HepG2 (cell line): Measurements from ENCODE around the gene KIF7. TPM values are rescaled to one million over a fixed set of nuclear protein-coding genes. Genes with fewer than 3 reads are reported as not detected.

Experiments
- BRCA1 ChIP-seq: sonication (generic); formaldehyde crosslinking; IDR thresholded peaks from 2 replicates; pipeline ENCODE4 v1.4.0; 2020; ENCODE audit warnings: missing genetic modification reagents
- SMYD3 ChIP-seq: sonication (generic); formaldehyde crosslinking; IDR thresholded peaks from 2 replicates; pipeline ENCODE4 v1.8.1; 2023; ENCODE audit warnings: mild to moderate bottlenecking, missing genetic modification reagents
- ZNF329 ChIP-seq: sonication (generic); formaldehyde crosslinking; IDR thresholded peaks from 2 replicates; pipeline ENCODE4 v1.9.0; 2021; ENCODE audit warnings: low read depth, mild to moderate bottlenecking, missing genetic modification reagents
- polyA plus RNA-seq, 8 experiments: library from polyadenylated mRNA; depleted of rRNA in 3 of 8; stranded (reverse) in 7 of 8; unstranded in 1 of 8; fragments of >200 nt; fragmentation: Illumina TruSeq in 4 of 8; extraction: Trizol in 4 of 8; gene quantifications; 2 replicates each; pipeline versions ENCODE4 v1.2.1 to v1.2.3, GENCODE V29; 2011 to 2016; ENCODE audit warnings: low read depth in 4 of 8, missing spikeins in 1 of 8, mixed read lengths in 1 of 8; ENCODE audit not compliant: insufficient read depth in 1 of 8
- total RNA-seq, 5 experiments: library from RNA; depleted of rRNA; stranded (reverse); fragments of >200 nt; fragmentation: Illumina TruSeq; extraction: Trizol; gene quantifications; 2 replicates each; pipeline ENCODE4 v1.2.3, GENCODE V29; 2016; ENCODE audit warnings: low read depth in 1 of 5
- TF ChIP-seq, protein P1 (sequence below): sonication (generic); formaldehyde crosslinking; IDR thresholded peaks from 2 replicates; pipeline ENCODE4 v1.5.0; 2020; ENCODE audit warnings: mild to moderate bottlenecking, missing genetic modification reagents, borderline replicate concordance
- TF ChIP-seq, protein P2 (sequence below): IDR thresholded peaks from 2 replicates; pipeline ENCODE4 v1.6.1; 2016; ENCODE audit warnings: missing compliant biosample characterization, missing genetic modification reagents, borderline replicate concordance
- TF ChIP-seq, protein P3 (sequence below): sonication (generic); formaldehyde crosslinking; conservative IDR thresholded peaks from 2 replicates; pipeline ENCODE4 v1.8.0; 2022; ENCODE audit warnings: low read depth, missing genetic modification reagents
- TF ChIP-seq, protein P4 (sequence below): IDR thresholded peaks from 2 replicates; pipeline ENCODE4 v1.4.0; 2020; ENCODE audit warnings: mild to moderate bottlenecking, missing genetic modification reagents

The KIF7 gene
- total and polyA plus RNA-seq, 2 of the 13 experiments (the other 11 are each of a cell fraction or from before 2014, with no cell fraction given) = 1.5 to 6.2 TPM

DNA sequence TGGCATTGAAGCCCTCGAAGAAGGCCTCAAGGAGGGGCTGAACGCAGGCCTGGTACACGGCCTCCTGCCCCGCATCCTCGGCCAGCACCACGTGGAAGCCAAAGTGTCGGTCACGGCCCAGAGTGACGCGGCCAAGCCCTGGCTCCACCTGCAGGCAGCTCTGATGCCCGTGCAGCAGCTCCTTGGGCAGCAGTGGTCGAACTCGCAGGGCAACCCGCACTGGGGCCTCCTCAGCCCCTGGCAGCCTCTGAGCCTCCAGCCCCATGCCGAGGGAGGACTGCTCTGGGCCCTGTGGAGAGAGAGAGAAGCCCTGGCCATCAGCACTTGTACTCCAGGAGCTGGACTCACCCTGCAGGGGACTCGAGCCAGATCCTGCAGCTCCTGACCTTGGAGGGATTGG is 2.6 kb downstream of the KIF7 start (continued):
- TF ChIP-seq, protein P1, sequence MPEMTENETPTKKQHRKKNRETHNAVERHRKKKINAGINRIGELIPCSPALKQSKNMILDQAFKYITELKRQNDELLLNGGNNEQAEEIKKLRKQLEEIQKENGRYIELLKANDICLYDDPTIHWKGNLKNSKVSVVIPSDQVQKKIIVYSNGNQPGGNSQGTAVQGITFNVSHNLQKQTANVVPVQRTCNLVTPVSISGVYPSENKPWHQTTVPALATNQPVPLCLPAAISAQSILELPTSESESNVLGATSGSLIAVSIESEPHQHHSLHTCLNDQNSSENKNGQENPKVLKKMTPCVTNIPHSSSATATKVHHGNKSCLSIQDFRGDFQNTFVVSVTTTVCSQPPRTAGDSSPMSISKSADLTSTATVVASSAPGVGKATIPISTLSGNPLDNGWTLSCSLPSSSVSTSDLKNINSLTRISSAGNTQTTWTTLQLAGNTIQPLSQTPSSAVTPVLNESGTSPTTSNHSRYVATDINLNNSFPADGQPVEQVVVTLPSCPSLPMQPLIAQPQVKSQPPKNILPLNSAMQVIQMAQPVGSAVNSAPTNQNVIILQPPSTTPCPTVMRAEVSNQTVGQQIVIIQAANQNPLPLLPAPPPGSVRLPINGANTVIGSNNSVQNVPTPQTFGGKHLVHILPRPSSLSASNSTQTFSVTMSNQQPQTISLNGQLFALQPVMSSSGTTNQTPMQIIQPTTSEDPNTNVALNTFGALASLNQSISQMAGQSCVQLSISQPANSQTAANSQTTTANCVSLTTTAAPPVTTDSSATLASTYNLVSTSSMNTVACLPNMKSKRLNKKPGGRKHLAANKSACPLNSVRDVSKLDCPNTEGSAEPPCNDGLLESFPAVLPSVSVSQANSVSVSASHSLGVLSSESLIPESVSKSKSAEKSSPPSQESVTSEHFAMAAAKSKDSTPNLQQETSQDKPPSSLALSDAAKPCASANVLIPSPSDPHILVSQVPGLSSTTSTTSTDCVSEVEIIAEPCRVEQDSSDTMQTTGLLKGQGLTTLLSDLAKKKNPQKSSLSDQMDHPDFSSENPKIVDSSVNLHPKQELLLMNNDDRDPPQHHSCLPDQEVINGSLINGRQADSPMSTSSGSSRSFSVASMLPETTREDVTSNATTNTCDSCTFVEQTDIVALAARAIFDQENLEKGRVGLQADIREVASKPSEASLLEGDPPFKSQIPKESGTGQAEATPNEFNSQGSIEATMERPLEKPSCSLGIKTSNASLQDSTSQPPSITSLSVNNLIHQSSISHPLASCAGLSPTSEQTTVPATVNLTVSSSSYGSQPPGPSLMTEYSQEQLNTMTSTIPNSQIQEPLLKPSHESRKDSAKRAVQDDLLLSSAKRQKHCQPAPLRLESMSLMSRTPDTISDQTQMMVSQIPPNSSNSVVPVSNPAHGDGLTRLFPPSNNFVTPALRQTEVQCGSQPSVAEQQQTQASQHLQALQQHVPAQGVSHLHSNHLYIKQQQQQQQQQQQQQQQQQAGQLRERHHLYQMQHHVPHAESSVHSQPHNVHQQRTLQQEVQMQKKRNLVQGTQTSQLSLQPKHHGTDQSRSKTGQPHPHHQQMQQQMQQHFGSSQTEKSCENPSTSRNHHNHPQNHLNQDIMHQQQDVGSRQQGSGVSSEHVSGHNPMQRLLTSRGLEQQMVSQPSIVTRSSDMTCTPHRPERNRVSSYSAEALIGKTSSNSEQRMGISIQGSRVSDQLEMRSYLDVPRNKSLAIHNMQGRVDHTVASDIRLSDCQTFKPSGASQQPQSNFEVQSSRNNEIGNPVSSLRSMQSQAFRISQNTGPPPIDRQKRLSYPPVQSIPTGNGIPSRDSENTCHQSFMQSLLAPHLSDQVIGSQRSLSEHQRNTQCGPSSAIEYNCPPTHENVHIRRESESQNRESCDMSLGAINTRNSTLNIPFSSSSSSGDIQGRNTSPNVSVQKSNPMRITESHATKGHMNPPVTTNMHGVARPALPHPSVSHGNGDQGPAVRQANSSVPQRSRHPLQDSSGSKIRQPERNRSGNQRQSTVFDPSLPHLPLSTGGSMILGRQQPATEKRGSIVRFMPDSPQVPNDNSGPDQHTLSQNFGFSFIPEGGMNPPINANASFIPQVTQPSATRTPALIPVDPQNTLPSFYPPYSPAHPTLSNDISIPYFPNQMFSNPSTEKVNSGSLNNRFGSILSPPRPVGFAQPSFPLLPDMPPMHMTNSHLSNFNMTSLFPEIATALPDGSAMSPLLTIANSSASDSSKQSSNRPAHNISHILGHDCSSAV (CRISPR knock-in tag) = no peak
- TF ChIP-seq, protein P2, sequence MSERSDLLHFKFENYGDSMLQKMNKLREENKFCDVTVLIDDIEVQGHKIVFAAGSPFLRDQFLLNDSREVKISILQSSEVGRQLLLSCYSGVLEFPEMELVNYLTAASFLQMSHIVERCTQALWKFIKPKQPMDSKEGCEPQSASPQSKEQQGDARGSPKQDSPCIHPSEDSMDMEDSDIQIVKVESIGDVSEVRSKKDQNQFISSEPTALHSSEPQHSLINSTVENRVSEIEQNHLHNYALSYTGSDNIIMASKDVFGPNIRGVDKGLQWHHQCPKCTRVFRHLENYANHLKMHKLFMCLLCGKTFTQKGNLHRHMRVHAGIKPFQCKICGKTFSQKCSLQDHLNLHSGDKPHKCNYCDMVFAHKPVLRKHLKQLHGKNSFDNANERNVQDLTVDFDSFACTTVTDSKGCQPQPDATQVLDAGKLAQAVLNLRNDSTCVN (CRISPR knock-in tag) = no peak
- TF ChIP-seq ZNF329 (CRISPR knock-in tag) = no peak
- no peak for TF ChIP-seq SMYD3
- TF ChIP-seq, protein P3, sequence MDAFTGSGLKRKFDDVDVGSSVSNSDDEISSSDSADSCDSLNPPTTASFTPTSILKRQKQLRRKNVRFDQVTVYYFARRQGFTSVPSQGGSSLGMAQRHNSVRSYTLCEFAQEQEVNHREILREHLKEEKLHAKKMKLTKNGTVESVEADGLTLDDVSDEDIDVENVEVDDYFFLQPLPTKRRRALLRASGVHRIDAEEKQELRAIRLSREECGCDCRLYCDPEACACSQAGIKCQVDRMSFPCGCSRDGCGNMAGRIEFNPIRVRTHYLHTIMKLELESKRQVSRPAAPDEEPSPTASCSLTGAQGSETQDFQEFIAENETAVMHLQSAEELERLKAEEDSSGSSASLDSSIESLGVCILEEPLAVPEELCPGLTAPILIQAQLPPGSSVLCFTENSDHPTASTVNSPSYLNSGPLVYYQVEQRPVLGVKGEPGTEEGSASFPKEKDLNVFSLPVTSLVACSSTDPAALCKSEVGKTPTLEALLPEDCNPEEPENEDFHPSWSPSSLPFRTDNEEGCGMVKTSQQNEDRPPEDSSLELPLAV (CRISPR knock-in tag) = no peak
- TF ChIP-seq, protein P4, sequence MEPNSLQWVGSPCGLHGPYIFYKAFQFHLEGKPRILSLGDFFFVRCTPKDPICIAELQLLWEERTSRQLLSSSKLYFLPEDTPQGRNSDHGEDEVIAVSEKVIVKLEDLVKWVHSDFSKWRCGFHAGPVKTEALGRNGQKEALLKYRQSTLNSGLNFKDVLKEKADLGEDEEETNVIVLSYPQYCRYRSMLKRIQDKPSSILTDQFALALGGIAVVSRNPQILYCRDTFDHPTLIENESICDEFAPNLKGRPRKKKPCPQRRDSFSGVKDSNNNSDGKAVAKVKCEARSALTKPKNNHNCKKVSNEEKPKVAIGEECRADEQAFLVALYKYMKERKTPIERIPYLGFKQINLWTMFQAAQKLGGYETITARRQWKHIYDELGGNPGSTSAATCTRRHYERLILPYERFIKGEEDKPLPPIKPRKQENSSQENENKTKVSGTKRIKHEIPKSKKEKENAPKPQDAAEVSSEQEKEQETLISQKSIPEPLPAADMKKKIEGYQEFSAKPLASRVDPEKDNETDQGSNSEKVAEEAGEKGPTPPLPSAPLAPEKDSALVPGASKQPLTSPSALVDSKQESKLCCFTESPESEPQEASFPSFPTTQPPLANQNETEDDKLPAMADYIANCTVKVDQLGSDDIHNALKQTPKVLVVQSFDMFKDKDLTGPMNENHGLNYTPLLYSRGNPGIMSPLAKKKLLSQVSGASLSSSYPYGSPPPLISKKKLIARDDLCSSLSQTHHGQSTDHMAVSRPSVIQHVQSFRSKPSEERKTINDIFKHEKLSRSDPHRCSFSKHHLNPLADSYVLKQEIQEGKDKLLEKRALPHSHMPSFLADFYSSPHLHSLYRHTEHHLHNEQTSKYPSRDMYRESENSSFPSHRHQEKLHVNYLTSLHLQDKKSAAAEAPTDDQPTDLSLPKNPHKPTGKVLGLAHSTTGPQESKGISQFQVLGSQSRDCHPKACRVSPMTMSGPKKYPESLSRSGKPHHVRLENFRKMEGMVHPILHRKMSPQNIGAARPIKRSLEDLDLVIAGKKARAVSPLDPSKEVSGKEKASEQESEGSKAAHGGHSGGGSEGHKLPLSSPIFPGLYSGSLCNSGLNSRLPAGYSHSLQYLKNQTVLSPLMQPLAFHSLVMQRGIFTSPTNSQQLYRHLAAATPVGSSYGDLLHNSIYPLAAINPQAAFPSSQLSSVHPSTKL = no peak
- TF ChIP-seq BRCA1 (CRISPR knock-in tag) = no peak
